PC-3 (cell line): Measurements from ENCODE around the gene LTB4R.

ENCODE experiments used
- CTCF ChIP-seq: fragments of 300-600 bp; sonication (generic); conservative IDR thresholded peaks from 2 replicates; pipeline ENCODE4 v1.5.1; 2017; ENCODE audit warnings: antibody characterized with exemption, low read depth, mild to moderate bottlenecking, low read length
- EZH2 ChIP-seq: fragments of 300-600 bp; sonication (generic); IDR thresholded peaks from one replicate; pipeline ENCODE4 v1.6.1; 2017; ENCODE audit warnings: antibody characterized with exemption, mild to moderate bottlenecking, low read length; ENCODE audit not compliant: unreplicated experiment
- EZH2phosphoT487 ChIP-seq: fragments of 300-600 bp; sonication (generic); IDR thresholded peaks from 2 replicates; pipeline ENCODE4 v1.6.1; 2018; ENCODE audit warnings: mild to moderate bottlenecking, antibody characterized with exemption, low read length, borderline replicate concordance

DNA sequence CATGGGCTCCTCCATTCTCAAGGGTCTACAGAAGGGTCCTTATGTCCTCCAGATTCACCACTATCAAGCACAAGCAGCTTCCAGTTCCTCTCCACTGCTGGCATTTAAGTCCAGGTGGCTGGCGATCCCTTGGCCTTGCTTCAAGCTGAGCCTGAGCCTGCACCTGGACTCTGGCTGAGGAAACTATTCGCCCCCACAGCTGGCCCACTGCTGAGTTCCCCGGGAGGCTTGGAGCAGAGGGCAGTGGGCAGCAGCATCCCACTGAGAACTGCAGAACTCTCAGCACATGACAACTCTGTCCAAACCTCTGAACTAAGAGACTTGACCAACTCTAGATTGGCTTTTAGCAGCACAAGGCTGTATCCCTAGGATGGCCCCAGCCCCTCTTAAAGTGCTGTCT, 28.6 kb upstream of the LTB4R start:
- TF ChIP-seq CTCF (no peak), EZH2phosphoT487 (no peak), EZH2 (no peak)
